Epithelial cell of proximal tubule (primary cell): ENCODE results near the gene ZNF70. TPM values are rescaled to one million over a fixed set of nuclear protein-coding genes. Genes with fewer than 3 reads are reported as not detected.

Experiments used
- DNase-seq: peaks from one replicate; pipeline ENCODE4 v3.0.0-alpha.2; 2011; ENCODE audit warnings: low read depth
- H3K4me3 ChIP-seq: 2 replicates; pipeline ENCODE4 v1.5.1; 2011; ENCODE audit warnings: low read depth, mild to moderate bottlenecking, low read length
- CTCF ChIP-seq: conservative IDR thresholded peaks from 2 replicates; pipeline ENCODE4 v1.5.1; 2012; ENCODE audit warnings: low read depth, mild to moderate bottlenecking, low read length
- total RNA-seq: library from RNA; depleted of rRNA; stranded (reverse); fragments of >200 nt; gene quantifications from 2 replicates; pipeline ENCODE4 v1.2.3, GENCODE V29; 2015

Gene ZNF70
- total RNA-seq, result 2.2 and 2.5 TPM in 2 replicates

GRCh38 chr22:23750714-23751440, at the start of gene ZNF70:
TSS of gene ZNF70 (minus strand) at chr22:23751112. CDS start at chr22:23745140, 5,972 bp downstream.
- no peak for DNase-seq
- peak; percentile 27 for TF ChIP-seq CTCF
- peak within 1 kb of the TSS; percentile 69 for H3K4me3 ChIP-seq

GRCh38 chr22:23796461-23796860, 45.5 kb upstream of the ZNF70 start:
- no peak for TF ChIP-seq CTCF

GRCh38 chr22:23793326-23793725, 42.4 kb upstream of the ZNF70 start:
- no peak overlapping the region for H3K4me3 ChIP-seq
- TF ChIP-seq CTCF, result no peak
- no peak for DNase-seq

More at GRCh38 chr22:23796461-23796860, 45.5 kb upstream of the ZNF70 start:
- no peak overlapping the region for H3K4me3 ChIP-seq
- DNase-seq, result no peak

- no peak overlapping the region for H3K4me3 ChIP-seq
- DNase-seq, result no peak
- TF ChIP-seq CTCF, result no peak
Observed at GRCh38 chr22:23791738-23792645, 41.1 kb upstream of the ZNF70 start.

- no peak overlapping the region for H3K4me3 ChIP-seq
- DNase-seq, result no peak
- no peak for TF ChIP-seq CTCF
Observed at GRCh38 chr22:23790819-23791737, 40.2 kb upstream of the ZNF70 start.

GRCh38 chr22:23789638-23790037, 38.7 kb upstream of the ZNF70 start:
- peak; percentile 39 for TF ChIP-seq CTCF

More at GRCh38 chr22:23789638-23790037, 38.7 kb upstream of the ZNF70 start:
- no peak for DNase-seq
- no peak overlapping the region for H3K4me3 ChIP-seq
